Measurements from ENCODE around the gene SCAF11. TPM values are rescaled to one million over a fixed set of nuclear protein-coding genes. Genes with fewer than 3 reads are reported as not detected.

The SCAF11 gene
- total and polyA plus RNA-seq, 10 of the 15 experiments (the other 5 are each of a cell fraction or from before 2014, with no cell fraction given), result 42.0 to 153 (median 100) TPM

GRCh38 chr12:45970391-45970790 lies 20.0 kb downstream of the SCAF11 start (continued):
- TF ChIP-seq PKNOX1 (IDR thresholded peaks at IDR 0.05), result no peak
- TF ChIP-seq YY1 (IDR thresholded peaks at IDR 0.05; ENCODE audit: low read depth, low read length), result no peak
- no peak for TF ChIP-seq ZNF207 (IDR thresholded peaks at IDR 0.05; ENCODE audit: borderline replicate concordance)
- no peak for TF ChIP-seq RCOR1 (conservative IDR thresholded peaks at IDR 0.05; ENCODE audit: low read depth, low read length)
- TF ChIP-seq SMC3 (IDR thresholded peaks at IDR 0.05; ENCODE audit: borderline replicate concordance, low read length), result no peak

GRCh38 chr12:45969084-45969483 lies 21.3 kb downstream of the SCAF11 start:
- ATAC-seq, result no peak
- no TSS peak for BruUV-seq (replicated peaks)
- H3K4me3 ChIP-seq, result no peak overlapping the region
- H3K27me3 ChIP-seq (replicated peaks in 1 of 2; ENCODE audit: control insufficient read depth in 2 of 2, insufficient read depth in 2 of 2, low read length in 1 of 2), result no peaks in the 10 kb centered on the region
- ChIA-PET POLR2A (no interaction called here), CTCF (interaction anchor here (0.5 to 1.6 kb wide), 2 partner anchors 15 to 450 kb away, joined by 3 to 6 read pairs; no protein-coding TSS in a partner anchor), SMC1A (ENCODE audit: uncharacterized antibody, unreplicated experiment) (interaction anchor here (1.1 to 2.1 kb wide), 2 partner anchors 14 to 16 kb away, joined by 3 to 9 read pairs; no protein-coding TSS in a partner anchor), RAD21 (ENCODE audit: unreplicated experiment) (no interaction called here)
- no peak overlapping the region for H3K27ac ChIP-seq (ENCODE audit: control insufficient read depth, insufficient read depth)
- WGBS (ENCODE audit: insufficient coverage, insufficient replicate concordance, low lambda C conversion rate, missing lambda C conversion rate), result 92% methylated on average over 2 of the region's 2 CpGs
- H3K36me3 ChIP-seq (ENCODE audit: control insufficient read depth in 2 of 2, insufficient read depth in 2 of 2, low read length in 1 of 2), result peaks cover 2 to 7% of the 10 kb centered on the region in 2 experiments; a peak in 3 of 4 replicates
- H3K79me2 ChIP-seq (ENCODE audit: control insufficient read depth, insufficient read depth, low read length), result peaks cover 81% of the 10 kb centered on the region
- no peak overlapping the region for H3K4me2 ChIP-seq (ENCODE audit: control insufficient read depth, insufficient read depth)
- no peaks in the 10 kb centered on the region; the same call in 1 of the 2 replicates for H4K20me1 ChIP-seq (ENCODE audit: control insufficient read depth, insufficient read depth)
- in situ Hi-C loops (cut with MboI), result no loop called here
- H2AFZ ChIP-seq (ENCODE audit: control insufficient read depth, low read depth, low read length), result no peak overlapping the region
- H3K9ac ChIP-seq (ENCODE audit: control insufficient read depth, insufficient read depth, low read length), result no peak overlapping the region
- no peaks in the 10 kb centered on the region for H3K4me1 ChIP-seq (ENCODE audit: control insufficient read depth, insufficient read depth, low read length)
- TF ChIP-seq NR2C2 (IDR thresholded peaks at IDR 0.05; ENCODE audit: borderline replicate concordance, control insufficient read depth, insufficient read length, low read depth) (no peak), POU2F2 (IDR thresholded peaks at IDR 0.05; ENCODE audit: borderline replicate concordance, low read depth, low read length) (no peak), ATF2 (IDR thresholded peaks at IDR 0.05; ENCODE audit: low read length) (no peak), STAT1 (conservative IDR thresholded peaks at IDR 0.05) (no peak), ZZZ3 (IDR thresholded peaks at IDR 0.05; ENCODE audit: control insufficient read depth, insufficient read length, low read depth) (no peak), RAD21 (IDR thresholded peaks at IDR 0.05; ENCODE audit: insufficient read depth, low read depth, low read length) (no peak), MTA2 (IDR thresholded peaks at IDR 0.05; ENCODE audit: low read depth) (no peak), SKIL (IDR thresholded peaks at IDR 0.05; ENCODE audit: low read depth, poor library complexity, severe bottlenecking) (no peak), CTCF (IDR thresholded peaks at IDR 0.05 in 2 of 3, conservative IDR thresholded peaks at IDR 0.05 in 1 of 3; ENCODE audit: control insufficient read depth in 2 of 3, extremely low read depth in 1 of 3, insufficient read depth in 1 of 3, low read depth in 3 of 3, low read length in 3 of 3) (no peak), TARDBP (IDR thresholded peaks at IDR 0.05; ENCODE audit: borderline replicate concordance) (no peak), EZH2 (IDR thresholded peaks at IDR 0.05; ENCODE audit: borderline replicate concordance, control insufficient read depth, low read depth, low read length) (no peak)
- no peak for DNase-seq (ENCODE audit: low read depth, low spot score)
- intact Hi-C loops (cut with micrococcal nuclease; ENCODE audit: unreplicated experiment), result no loop called here
- H3K9me3 ChIP-seq (replicated peaks; ENCODE audit: control insufficient read depth, insufficient read depth, low read length), result peaks cover 2% of the 10 kb centered on the region; the same call in 1 of the 3 replicates
- no peak for FAIRE-seq
